GM23338 (cell line): ENCODE measurements around the gene PCGF2. TPM values are rescaled to one million over a fixed set of nuclear protein-coding genes. Genes with fewer than 3 reads are reported as not detected.
A peak's percentile ranks its signal among the peaks of the same experiment; 100 is the strongest.

Experiments used
- ATAC-seq: fragments of 200-7000 bp; cut with Tn5 transposase; 3 replicates; pipeline ENCODE4 v1.9.1; 2020
- DNase-seq: peaks from one replicate; pipeline ENCODE4 v3.0.0-alpha.2; 2015; ENCODE audit warnings: low spot score
- H2AFZ ChIP-seq: fragments of 200-600 bp; sonication (generic); 2 replicates; pipeline ENCODE4 v1.8.0; 2016; ENCODE audit warnings: antibody characterized with exemption, mild to moderate bottlenecking, moderate library complexity
- H3F3A ChIP-seq: fragments of 200-600 bp; sonication (generic); replicated peaks from 2 replicates; pipeline ENCODE4 v1.8.0; 2017; ENCODE audit warnings: antibody characterized with exemption, mixed run types, low read depth
- H3K27ac ChIP-seq: fragments of 200-600 bp; sonication (generic); 2 replicates; pipeline ENCODE4 v1.6.1; 2016; ENCODE audit warnings: low read depth
- H3K27me3 ChIP-seq: fragments of 200-600 bp; sonication (generic); 2 replicates; pipeline ENCODE4 v1.8.0; 2016; ENCODE audit warnings: mild to moderate bottlenecking, mixed run types, moderate library complexity; ENCODE audit not compliant: insufficient read depth
- H3K36me3 ChIP-seq: fragments of 200-600 bp; sonication (generic); 2 replicates; pipeline ENCODE4 v1.8.0; 2016; ENCODE audit warnings: mild to moderate bottlenecking; ENCODE audit not compliant: insufficient read depth
- H3K4me1 ChIP-seq: fragments of 200-600 bp; sonication (generic); 2 replicates; pipeline ENCODE4 v1.8.0; 2016; ENCODE audit warnings: mild to moderate bottlenecking, moderate library complexity; ENCODE audit not compliant: insufficient read depth
- H3K4me2 ChIP-seq: fragments of 200-600 bp; sonication (generic); 2 replicates; pipeline ENCODE4 v1.7.1; 2017; ENCODE audit warnings: mixed run types
- H3K4me3 ChIP-seq: fragments of 200-600 bp; sonication (generic); 2 replicates; pipeline ENCODE4 v1.6.1; 2016; ENCODE audit warnings: mixed run types
- H3K79me2 ChIP-seq: fragments of 200-600 bp; sonication (generic); replicated peaks from 2 replicates; pipeline ENCODE4 v1.8.0; 2017; ENCODE audit warnings: mild to moderate bottlenecking; ENCODE audit not compliant: insufficient read depth
- H3K9me2 ChIP-seq: fragments of 200-600 bp; sonication (generic); 2 replicates; pipeline ENCODE4 v1.8.0; 2017; ENCODE audit not compliant: insufficient read depth
- H4K20me1 ChIP-seq: fragments of 200-600 bp; sonication (generic); replicated peaks from 2 replicates; pipeline ENCODE4 v1.8.0; 2017; ENCODE audit warnings: mild to moderate bottlenecking; ENCODE audit not compliant: insufficient read depth
- H3K27ac Mint-ChIP-seq: 2 replicates; pipeline ENCODE4 v1.8.0; 2020; ENCODE audit warnings: inconsistent platforms, mild to moderate bottlenecking, moderate library complexity, mixed read lengths
- H3K27me3 Mint-ChIP-seq: 3 replicates; pipeline ENCODE4 v1.8.0; 2022; ENCODE audit warnings: low read depth, mild to moderate bottlenecking, moderate library complexity, mixed read lengths, inconsistent platforms; ENCODE audit not compliant: insufficient read depth, poor library complexity
- H3K36me3 Mint-ChIP-seq: 3 replicates; pipeline ENCODE4 v1.8.0; 2021; ENCODE audit warnings: low read depth, mild to moderate bottlenecking, inconsistent platforms, moderate library complexity, mixed read lengths
- H3K4me1 Mint-ChIP-seq: 3 replicates; pipeline ENCODE4 v1.8.0; 2020; ENCODE audit warnings: mild to moderate bottlenecking, inconsistent platforms, mixed read lengths
- H3K4me3 Mint-ChIP-seq: 3 replicates; pipeline ENCODE4 v1.8.0; 2021; ENCODE audit warnings: moderate library complexity, mild to moderate bottlenecking, inconsistent platforms, mixed read lengths
- H3K9me3 Mint-ChIP-seq: 3 replicates; pipeline ENCODE4 v1.8.0; 2020; ENCODE audit warnings: moderate library complexity, mild to moderate bottlenecking, inconsistent platforms, mixed read lengths
- CREB1 ChIP-seq: fragments of 250-450 bp; sonication (Bioruptor Pico); IDR thresholded peaks from 2 replicates; pipeline ENCODE4 v1.5.0; 2020; ENCODE audit warnings: low read depth, mild to moderate bottlenecking, moderate library complexity
- CTCF ChIP-seq, 2 experiments: fragments of 200-600 bp in 1 of 2; sonication (generic) in 1 of 2; conservative IDR thresholded peaks; 2 replicates each; pipeline versions ENCODE4 v1.5.1 to v1.6.1; 2016 to 2017; ENCODE audit warnings: antibody characterized with exemption in 2 of 2, low read depth in 2 of 2, mild to moderate bottlenecking in 2 of 2, moderate library complexity in 1 of 2
- ETS1 ChIP-seq: IDR thresholded peaks from 2 replicates; pipeline ENCODE4 v1.6.1; 2016; ENCODE audit warnings: antibody characterized with exemption
- EZH2 ChIP-seq: fragments of 200-600 bp; sonication (generic); IDR thresholded peaks from one replicate; pipeline ENCODE4 v1.8.0; 2017; ENCODE audit warnings: antibody characterized with exemption, mild to moderate bottlenecking, low read depth; ENCODE audit not compliant: unreplicated experiment
- EZH2phosphoT487 ChIP-seq: fragments of 200-600 bp; sonication (generic); IDR thresholded peaks from one replicate; pipeline ENCODE4 v1.8.1; 2018; ENCODE audit warnings: antibody characterized with exemption; ENCODE audit not compliant: unreplicated experiment
- JUNB ChIP-seq: IDR thresholded peaks from one replicate; pipeline ENCODE4 v1.6.1; 2016; ENCODE audit warnings: antibody characterized with exemption; ENCODE audit not compliant: unreplicated experiment
- NANOG ChIP-seq: IDR thresholded peaks from 2 replicates; pipeline ENCODE4 v1.6.1; 2016; ENCODE audit warnings: antibody characterized with exemption, borderline replicate concordance
- POLR2AphosphoS5 ChIP-seq: IDR thresholded peaks from 2 replicates; pipeline ENCODE4 v1.6.1; 2016; ENCODE audit warnings: antibody characterized with exemption, low read depth
- REST ChIP-seq: IDR thresholded peaks from one replicate; pipeline ENCODE4 v1.6.1; 2018; ENCODE audit warnings: antibody characterized with exemption; ENCODE audit not compliant: unreplicated experiment
- STAT1 ChIP-seq: IDR thresholded peaks from one replicate; pipeline ENCODE4 v1.6.1; 2016; ENCODE audit warnings: antibody characterized with exemption; ENCODE audit not compliant: unreplicated experiment
- ZNF114 ChIP-seq: fragments of 250-450 bp; sonication (Bioruptor Pico); IDR thresholded peaks from 2 replicates; pipeline ENCODE4 v1.5.0; 2020; ENCODE audit warnings: mild to moderate bottlenecking, moderate library complexity
- ZNF331 ChIP-seq: fragments of 250-450 bp; sonication (Bioruptor Pico); IDR thresholded peaks from 2 replicates; pipeline ENCODE4 v1.5.0; 2020; ENCODE audit warnings: low read depth, mild to moderate bottlenecking, moderate library complexity
- ZNF462 ChIP-seq: fragments of 250-450 bp; sonication (Bioruptor Pico); IDR thresholded peaks from 2 replicates; pipeline ENCODE4 v1.5.0; 2020; ENCODE audit warnings: mild to moderate bottlenecking, moderate library complexity
- polyA plus RNA-seq: library from polyadenylated mRNA; unstranded; fragments of >200 nt; fragmentation: Nextera tagmentation; extraction: Ambion mirVana; gene quantifications from 2 replicates; pipeline ENCODE4 v1.2.1, GENCODE V29; 2016
- total RNA-seq: library from RNA; depleted of rRNA; stranded (reverse); fragments of >200 nt; shearing (Covaris generic); gene quantifications from 2 replicates; pipeline ENCODE4 v1.2.3, GENCODE V29; 2014

Gene PCGF2
- total and polyA plus RNA-seq, 2 experiments from 2014 or later: 21.1 to 51.9 TPM

GRCh38 chr17:38750044-38750311, 1.8 kb upstream of the PCGF2 start:
- H3K4me1 ChIP-seq: peaks cover 40% of the 10 kb centered on the region
- Mint-ChIP-seq H3K4me3 (peak overlapping the region; percentile 97), H3K4me1 (peaks cover 28% of the 10 kb centered on the region), H3K36me3 (peaks cover 15% of the 10 kb centered on the region), H3K27ac (peak overlapping the region; percentile 45; the same call in 1 of the 2 replicates), H3K9me3 (peaks cover 5% of the 10 kb centered on the region), H3K27me3 (peaks cover 40% of the 10 kb centered on the region)
- H2AFZ ChIP-seq: peak overlapping the region; percentile 72
- no peak for ATAC-seq
- TF ChIP-seq ZNF462 (CRISPR knock-in tag) (no peak), STAT1 (no peak), ETS1 (no peak), NANOG (no peak), CREB1 (CRISPR knock-in tag) (no peak), JUNB (no peak), ZNF114 (CRISPR knock-in tag) (no peak), POLR2AphosphoS5 (no peak), EZH2 (no peak), REST (no peak), ZNF331 (CRISPR knock-in tag) (no peak), CTCF (conservative IDR thresholded peaks at IDR 0.05; ENCODE audit: low read depth in 2 of 2) (no peak), EZH2phosphoT487 (no peak)
- peak overlapping the region; percentile 96 for H3K4me2 ChIP-seq
- H3K4me3 ChIP-seq: peak overlapping the region; percentile 69
- H4K20me1 ChIP-seq: peaks cover 28% of the 10 kb centered on the region
- peaks cover 50% of the 10 kb centered on the region for H3K79me2 ChIP-seq
- H3K36me3 ChIP-seq: no peaks in the 10 kb centered on the region
- peaks cover 16% of the 10 kb centered on the region for H3K27me3 ChIP-seq
- H3F3A ChIP-seq: peaks cover under 1% of the 10 kb centered on the region; the same call in 1 of the 2 replicates
- no peaks in the 10 kb centered on the region for H3K9me2 ChIP-seq
- H3K27ac ChIP-seq: peak overlapping the region; percentile 66; the same call in 1 of the 2 replicates
- DNase-seq: no peak
